Sigmoid colon (tissue), 7 donors: ENCODE data around the gene FOXK2. TPM values are rescaled to one million over a fixed set of nuclear protein-coding genes. Genes with fewer than 3 reads are reported as not detected.

Source experiments
- DNase-seq: peaks from one replicate; pipeline ENCODE4 v3.0.0-alpha.2; 2019
- H3K27ac ChIP-seq, 4 donors: fragments of 200-600 bp; sonication (generic); one replicate each; pipeline ENCODE4 v1.5.1; 2016 to 2019; ENCODE audit warnings: mild to moderate bottlenecking in 1 of 4
- H3K27me3 ChIP-seq, 3 donors: fragments of 200-600 bp; sonication (generic); one replicate each; pipeline ENCODE4 v1.5.1; 2019; ENCODE audit warnings: mild to moderate bottlenecking in 1 of 3
- H3K36me3 ChIP-seq, 4 donors: fragments of 200-600 bp; sonication (generic); one replicate each; pipeline ENCODE4 v1.5.1; 2016 to 2019
- H3K4me1 ChIP-seq, 4 donors: fragments of 200-600 bp; sonication (generic); one replicate each; pipeline ENCODE4 v1.5.1; 2017 to 2019
- H3K4me3 ChIP-seq, 4 donors: fragments of 200-600 bp; sonication (generic); one replicate each; pipeline ENCODE4 v1.5.1; 2017 to 2019; ENCODE audit warnings: mild to moderate bottlenecking in 2 of 4, moderate library complexity in 1 of 4
- H3K9me3 ChIP-seq, 4 donors: fragments of 200-600 bp in 3 of 4; sonication (generic) in 3 of 4; one replicate each; pipeline versions ENCODE4 v1.5.1 to v1.6.1; 2013 to 2019
- EP300 ChIP-seq, 4 donors: sonication (generic); formaldehyde crosslinking; IDR thresholded peaks; one replicate each; pipeline ENCODE4 v1.6.1; 2017; ENCODE audit warnings: antibody characterized with exemption in 4 of 4
- POLR2A ChIP-seq, 2 donors: fragments of 450-650 bp; IDR thresholded peaks; one replicate each; pipeline ENCODE4 v1.6.1; 2016; ENCODE audit warnings: antibody characterized with exemption in 2 of 2, mild to moderate bottlenecking in 2 of 2, moderate library complexity in 2 of 2
- POLR2AphosphoS5 ChIP-seq, 4 donors: sonication (generic); formaldehyde crosslinking; IDR thresholded peaks; one replicate each; pipeline ENCODE4 v1.6.1; 2017; ENCODE audit warnings: antibody characterized with exemption in 4 of 4
- WGBS, 2 donors: extraction: QIAGEN DNeasy Blood & Tissue Kit; methylation state at CpG; one replicate each; pipeline ENCODE4 v1.1.7; 2013; 5-methylcytosine and 5-hydroxymethylcytosine counted together
- intact Hi-C: fragments of 100-400 bp; cut with DNase I; formaldehyde crosslinking; loops from one replicate; pipeline ENCODE4 v1.15.1; 2023
- polyA plus RNA-seq, 3 donors: library from polyadenylated mRNA; stranded (reverse); fragments of 200-250 nt; gene quantifications; one replicate each; pipeline ENCODE4 v1.2.3, GENCODE V29; 2013
- total RNA-seq, 4 donors: library from RNA; depleted of rRNA; stranded (reverse); fragments of >200 nt; gene quantifications; one replicate each; pipeline ENCODE4 v1.1.0, GENCODE V29; 2016
- TF ChIP-seq, protein P1 (sequence below), 4 experiments: fragments of 450-650 bp in 3 of 4; fragments of 200-600 bp in 1 of 4; IDR thresholded peaks; one replicate each; pipeline ENCODE4 v1.5.1; 2016 to 2019; ENCODE audit warnings: antibody characterized with exemption in 4 of 4, mild to moderate bottlenecking in 3 of 4, moderate library complexity in 2 of 4
- donor health status: healthy with polysubstance abuse.
- donor health status: Bipolar disorder and iron deficiency.
- donor health status: healthy.

Gene FOXK2
- total and polyA plus RNA-seq, 7 donors: 10.2 to 56.8 (median 29.3) TPM

DNA sequence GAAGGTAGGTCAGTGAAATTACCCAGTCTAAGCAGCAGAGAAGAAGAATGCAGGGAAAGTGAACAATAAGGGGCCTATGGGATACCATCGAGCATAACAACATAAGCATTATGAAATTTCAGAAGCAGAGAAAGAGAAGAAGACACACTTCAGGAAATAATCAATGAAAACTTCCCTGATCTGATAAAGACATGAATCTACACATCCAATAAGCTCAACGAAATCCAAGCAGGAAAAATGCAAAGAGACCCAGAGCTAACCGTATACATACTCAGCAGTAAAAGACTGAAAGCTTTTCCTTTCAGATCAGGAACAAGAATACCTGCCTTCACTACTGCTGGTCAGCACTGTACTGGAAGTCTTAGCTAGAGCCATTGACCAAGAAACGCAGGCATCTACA, 90.1 kb downstream of the FOXK2 start:
- Histone ChIP-seq H3K4me3 (no peak overlapping the region), H3K27ac (no peak overlapping the region), H3K36me3 (peaks cover 3 to 49% (median 13%) of the 10 kb centered on the region in 4 donors), H3K27me3 (no peaks in the 10 kb centered on the region), H3K4me1 (no peaks in the 10 kb centered on the region), H3K9me3 (no peaks in the 10 kb centered on the region)
- DNase-seq: no peak
- WGBS, 2 donors: 92% methylated on average over 4 of the region's 4 CpGs
- intact Hi-C loops: no loop called here
- TF ChIP-seq POLR2AphosphoS5 (IDR thresholded peaks at IDR 0.05) (no peak), EP300 (IDR thresholded peaks at IDR 0.05) (no peak), POLR2A (IDR thresholded peaks at IDR 0.05) (no peak)
- TF ChIP-seq, protein P1, sequence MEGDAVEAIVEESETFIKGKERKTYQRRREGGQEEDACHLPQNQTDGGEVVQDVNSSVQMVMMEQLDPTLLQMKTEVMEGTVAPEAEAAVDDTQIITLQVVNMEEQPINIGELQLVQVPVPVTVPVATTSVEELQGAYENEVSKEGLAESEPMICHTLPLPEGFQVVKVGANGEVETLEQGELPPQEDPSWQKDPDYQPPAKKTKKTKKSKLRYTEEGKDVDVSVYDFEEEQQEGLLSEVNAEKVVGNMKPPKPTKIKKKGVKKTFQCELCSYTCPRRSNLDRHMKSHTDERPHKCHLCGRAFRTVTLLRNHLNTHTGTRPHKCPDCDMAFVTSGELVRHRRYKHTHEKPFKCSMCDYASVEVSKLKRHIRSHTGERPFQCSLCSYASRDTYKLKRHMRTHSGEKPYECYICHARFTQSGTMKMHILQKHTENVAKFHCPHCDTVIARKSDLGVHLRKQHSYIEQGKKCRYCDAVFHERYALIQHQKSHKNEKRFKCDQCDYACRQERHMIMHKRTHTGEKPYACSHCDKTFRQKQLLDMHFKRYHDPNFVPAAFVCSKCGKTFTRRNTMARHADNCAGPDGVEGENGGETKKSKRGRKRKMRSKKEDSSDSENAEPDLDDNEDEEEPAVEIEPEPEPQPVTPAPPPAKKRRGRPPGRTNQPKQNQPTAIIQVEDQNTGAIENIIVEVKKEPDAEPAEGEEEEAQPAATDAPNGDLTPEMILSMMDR (IDR thresholded peaks at IDR 0.05): no peak

DNA sequence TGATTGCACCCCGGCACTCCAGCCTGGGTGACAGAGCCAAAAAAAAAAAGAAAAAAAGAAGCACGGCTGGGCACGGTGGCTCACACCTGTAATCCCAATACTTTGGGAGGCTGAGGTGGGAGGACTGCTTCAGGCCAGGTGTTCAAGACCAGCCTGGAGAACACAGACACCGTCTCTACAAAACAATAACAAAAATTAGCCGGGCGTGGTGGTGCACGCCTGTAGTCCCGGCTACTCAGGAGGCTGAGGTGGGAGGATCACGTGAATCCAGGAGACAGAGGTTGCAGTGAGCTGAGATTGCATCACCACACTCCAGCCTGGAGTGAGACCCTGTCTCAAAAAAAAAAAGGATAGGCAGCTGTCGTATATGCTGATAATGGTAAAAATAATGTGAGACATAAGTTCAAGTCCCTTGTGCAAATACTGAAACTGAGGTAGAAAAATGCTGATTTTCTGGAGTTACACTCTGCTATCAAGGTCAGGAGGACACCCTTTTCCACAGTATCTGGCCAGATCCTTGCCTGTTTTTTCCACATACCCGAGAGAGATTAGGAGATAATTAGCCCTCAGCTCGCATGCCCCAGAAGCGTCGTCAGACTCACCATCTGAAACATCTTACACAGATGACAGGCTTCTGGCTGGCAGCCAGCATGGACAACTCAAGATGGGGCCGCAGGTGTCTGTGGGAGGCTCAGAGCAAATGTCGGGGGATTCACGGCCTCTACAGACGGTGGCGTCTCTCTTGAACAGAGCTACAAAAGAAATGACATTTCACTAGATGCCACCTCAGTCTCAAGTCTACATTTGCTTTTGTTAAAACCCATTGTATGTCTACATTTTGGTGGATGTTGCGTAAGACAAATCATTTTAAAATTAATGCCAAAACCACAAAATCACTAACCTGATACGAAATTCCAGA, 91.9 kb downstream of the FOXK2 start:
- H3K9me3 ChIP-seq: no peaks in the 10 kb centered on the region
- intact Hi-C loops: no loop called here
- TF ChIP-seq, protein P1 (IDR thresholded peaks at IDR 0.05): no peak
- no peak for TF ChIP-seq POLR2AphosphoS5 (IDR thresholded peaks at IDR 0.05)
- no peak for TF ChIP-seq POLR2A (IDR thresholded peaks at IDR 0.05)
- TF ChIP-seq EP300 (IDR thresholded peaks at IDR 0.05): no peak
- DNase-seq: no peak
- WGBS, 2 donors: 81 to 83% methylated on average over 21 of the region's 21 CpGs
- H3K4me3 ChIP-seq: no peak overlapping the region
- no peaks in the 10 kb centered on the region for H3K27me3 ChIP-seq
- H3K27ac ChIP-seq: no peak overlapping the region
- H3K36me3 ChIP-seq: peaks cover 4 to 49% (median 20%) of the 10 kb centered on the region in 4 donors
- H3K4me1 ChIP-seq: no peaks in the 10 kb centered on the region

DNA sequence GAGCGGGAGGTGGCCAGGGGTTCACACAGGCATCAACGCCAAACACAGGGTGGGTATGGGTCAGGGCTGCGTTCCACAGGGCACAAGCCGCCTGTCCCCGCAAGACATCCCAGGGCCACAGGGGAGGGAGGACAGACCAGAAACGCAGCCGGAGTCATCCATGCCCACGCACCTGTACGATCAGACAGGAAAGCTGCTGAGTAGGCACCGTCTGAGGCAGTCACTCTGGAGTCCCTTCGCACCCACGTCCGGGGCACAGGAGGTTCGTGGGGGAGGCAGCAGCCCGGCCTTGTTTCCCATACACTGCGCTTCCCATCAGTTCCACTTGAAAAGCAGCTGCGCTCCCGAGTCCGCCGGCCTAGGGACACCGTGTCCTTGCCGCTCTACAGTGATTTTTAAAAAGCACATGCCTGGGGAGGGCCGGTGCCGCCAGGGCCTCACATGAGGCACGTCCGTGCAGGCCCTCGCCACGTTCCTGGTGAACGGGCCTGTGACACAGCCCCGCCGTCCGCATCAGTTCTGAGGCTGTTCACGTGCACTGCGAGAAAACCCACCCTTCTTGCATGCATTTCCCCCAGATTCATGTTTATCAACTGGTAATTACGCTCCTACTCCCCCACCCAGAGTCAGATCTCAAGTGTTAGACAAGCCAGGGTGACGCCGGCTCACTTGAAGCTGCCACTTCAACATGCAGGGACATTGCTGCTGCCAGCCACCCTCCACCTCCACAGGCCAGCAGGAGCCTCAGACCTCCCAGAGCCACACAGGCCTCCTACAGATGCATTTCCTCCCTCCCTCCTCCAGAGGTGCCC, 94.0 kb downstream of the FOXK2 start:
- DNase-seq: no peak
- intact Hi-C loops: no loop called here
- 93 to 94% methylated on average over 37 of the region's 37 CpGs for WGBS, 2 donors

DNA sequence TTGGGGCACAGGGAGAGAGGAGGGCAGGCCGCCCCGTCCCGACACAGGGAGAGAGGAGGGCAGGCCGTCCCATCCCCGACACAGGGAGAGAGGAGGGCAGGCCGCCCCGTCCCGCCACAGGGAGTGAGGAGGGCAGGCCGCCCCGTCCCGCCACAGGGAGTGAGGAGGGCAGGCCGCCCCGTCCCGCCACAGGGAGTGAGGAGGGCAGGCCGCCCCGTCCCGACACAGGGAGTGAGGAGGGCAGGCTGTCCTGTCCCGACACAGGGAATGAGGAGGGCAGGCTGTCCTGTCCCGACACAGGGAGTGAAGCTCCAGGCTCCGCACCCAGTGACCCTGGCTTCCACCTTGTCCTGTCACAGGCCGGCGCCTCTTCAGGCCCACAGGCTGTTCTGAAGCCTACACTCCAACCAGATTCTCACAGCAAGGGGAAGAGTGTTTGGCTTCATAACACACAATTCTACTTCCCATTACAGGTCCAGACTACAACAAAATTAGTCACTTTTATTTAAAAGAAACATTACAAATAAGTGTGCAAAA, 94.6 kb downstream of the FOXK2 start:
- H3K4me3 ChIP-seq: no peak overlapping the region
- 88 to 94% methylated on average over 18 to 22 of the region's 22 CpGs for WGBS, 2 donors
- intact Hi-C loops: no loop called here

More for the DNA sequence above, 94.0 kb downstream of the FOXK2 start:
- peaks cover 13 to 69% (median 38%) of the 10 kb centered on the region in 4 donors for H3K36me3 ChIP-seq
- H3K9me3 ChIP-seq: no peaks in the 10 kb centered on the region
- TF ChIP-seq POLR2A (IDR thresholded peaks at IDR 0.05) (no peak), POLR2AphosphoS5 (IDR thresholded peaks at IDR 0.05) (no peak), EP300 (IDR thresholded peaks at IDR 0.05) (no peak)
- TF ChIP-seq, protein P1 (IDR thresholded peaks at IDR 0.05): no peak
- no peak overlapping the region for H3K27ac ChIP-seq
- H3K27me3 ChIP-seq: no peaks in the 10 kb centered on the region
- no peak overlapping the region for H3K4me3 ChIP-seq
- H3K4me1 ChIP-seq: no peaks in the 10 kb centered on the region

More for the DNA sequence above, 94.6 kb downstream of the FOXK2 start:
- H3K27ac ChIP-seq: no peak overlapping the region
- DNase-seq: no peak
- H3K27me3 ChIP-seq: no peaks in the 10 kb centered on the region
- no peaks in the 10 kb centered on the region for H3K9me3 ChIP-seq
- peaks cover 13 to 75% (median 45%) of the 10 kb centered on the region in 4 donors for H3K36me3 ChIP-seq
- TF ChIP-seq, protein P1 (IDR thresholded peaks at IDR 0.05): no peak
- TF ChIP-seq EP300 (IDR thresholded peaks at IDR 0.05) (no peak), POLR2A (IDR thresholded peaks at IDR 0.05) (no peak), POLR2AphosphoS5 (IDR thresholded peaks at IDR 0.05) (no peak)
- no peaks in the 10 kb centered on the region for H3K4me1 ChIP-seq
